ENCODE measurements around the gene MRPL43. TPM values are rescaled to one million over a fixed set of nuclear protein-coding genes. Genes with fewer than 3 reads are reported as not detected.

Gene MRPL43
- polyA plus RNA-seq, 1 experiment, result 72.3 TPM

GRCh38 chr10:100972115-100972903 is 15.0 kb downstream of the MRPL43 start:
- POLR2A ChIA-PET, result no interaction called here
- no peak for TF ChIP-seq CTCF (IDR thresholded peaks at IDR 0.05; ENCODE audit: low read depth, low read length)
- no peak overlapping the region for H3K4me3 ChIP-seq (ENCODE audit: low read depth, low read length)
- DNase-seq (ENCODE audit: low read depth, low spot score), result no peak
- CTCF ChIA-PET, result interaction anchor here (1.5 kb wide), 1 partner anchor 42 kb away, joined by 6 read pairs; no protein-coding TSS in a partner anchor
- H3K27me3 ChIP-seq (ENCODE audit: control insufficient read depth, insufficient read depth, low read length), result no peaks in the 10 kb centered on the region
- H3K27ac ChIP-seq (ENCODE audit: low read depth, low read length), result no peak overlapping the region
- no peaks in the 10 kb centered on the region for H3K9me3 ChIP-seq (ENCODE audit: control insufficient read depth, insufficient read depth, low read length)

GRCh38 chr10:100970914-100971811 is 16.1 kb downstream of the MRPL43 start:
- no peak for DNase-seq (ENCODE audit: low read depth, low spot score)
- H3K9me3 ChIP-seq (ENCODE audit: control insufficient read depth, insufficient read depth, low read length), result no peaks in the 10 kb centered on the region
- no peaks in the 10 kb centered on the region for H3K27me3 ChIP-seq (ENCODE audit: control insufficient read depth, insufficient read depth, low read length)
- no peak for TF ChIP-seq CTCF (IDR thresholded peaks at IDR 0.05; ENCODE audit: low read depth, low read length)
- H3K4me3 ChIP-seq (ENCODE audit: low read depth, low read length), result no peak overlapping the region
- CTCF ChIA-PET, result no interaction called here
- POLR2A ChIA-PET, result no interaction called here
- no peak overlapping the region for H3K27ac ChIP-seq (ENCODE audit: low read depth, low read length)

GRCh38 chr10:100970076-100970913 is 17.0 kb downstream of the MRPL43 start:
- Histone ChIP-seq H3K27me3 (ENCODE audit: control insufficient read depth, insufficient read depth, low read length) (no peaks in the 10 kb centered on the region), H3K27ac (ENCODE audit: low read depth, low read length) (no peak overlapping the region), H3K4me3 (ENCODE audit: low read depth, low read length) (peak overlapping the region; percentile 67), H3K9me3 (ENCODE audit: control insufficient read depth, insufficient read depth, low read length) (no peaks in the 10 kb centered on the region)
- ChIA-PET CTCF (interaction anchor here (0.6 to 2.5 kb wide), 5 partner anchors 17 to 319 kb away, joined by 3 to 10 read pairs (median 3); partner anchors contain the start of genes MRPL43 and TWNK), POLR2A (no interaction called here)
- no peak for DNase-seq (ENCODE audit: low read depth, low spot score)
- TF ChIP-seq CTCF (IDR thresholded peaks at IDR 0.05; ENCODE audit: low read depth, low read length), result no peak

GRCh38 chr10:100969187-100970075 is 17.9 kb downstream of the MRPL43 start, which contains the start of gene SEMA4G:
TSS of gene SEMA4G (plus strand) at chr10:100969504. CDS start at chr10:100972913, 3,409 bp downstream.
- POLR2A ChIA-PET, result no interaction called here
- peak; percentile 78 for TF ChIP-seq CTCF (IDR thresholded peaks at IDR 0.05; ENCODE audit: low read depth, low read length)
- H3K27me3 ChIP-seq (ENCODE audit: control insufficient read depth, insufficient read depth, low read length), result no peaks in the 10 kb centered on the region
- CTCF ChIA-PET, result interaction anchor here (0.6 to 2.5 kb wide), 17 partner anchors 11 to 320 kb away, joined by 3 to 10 read pairs (median 4); partner anchors contain the start of genes MRPL43, PDZD7, SFXN3 and TWNK
- peak within 1 kb of the TSS; percentile 67 for H3K4me3 ChIP-seq (ENCODE audit: low read depth, low read length)
- DNase-seq (ENCODE audit: low read depth, low spot score), result no peak
- H3K27ac ChIP-seq (ENCODE audit: low read depth, low read length), result peak within 1 kb of the TSS; percentile 21
- H3K9me3 ChIP-seq (ENCODE audit: control insufficient read depth, insufficient read depth, low read length), result no peaks in the 10 kb centered on the region

Measured in AG04450 (cell line).